Prostate gland (tissue), 2 donors: ENCODE results near the gene TCERG1L. TPM values are rescaled to one million over a fixed set of nuclear protein-coding genes. Genes with fewer than 3 reads are reported as not detected.

Source experiments
- DNase-seq: peaks from one replicate; pipeline ENCODE4 v3.0.0-alpha.2; 2019; ENCODE audit warnings: low spot score
- H3K27ac ChIP-seq, 2 donors: fragments of 200-600 bp; sonication (generic); 2 replicates each; pipeline ENCODE4 v1.5.1; 2017 to 2019
- H3K27me3 ChIP-seq: fragments of 200-600 bp; sonication (generic); replicated peaks from 2 replicates; pipeline ENCODE4 v1.5.1; 2019; ENCODE audit not compliant: insufficient read depth
- H3K36me3 ChIP-seq, 2 donors: fragments of 200-600 bp; sonication (generic); 1 replicate in 1 of 2; 2 replicates in 1 of 2; pipeline versions ENCODE4 v1.5.1 to v1.8.1; 2017 to 2019
- H3K4me1 ChIP-seq: fragments of 200-600 bp; sonication (generic); replicated peaks from 2 replicates; pipeline ENCODE4 v1.5.1; 2019
- H3K4me3 ChIP-seq, 2 donors: fragments of 200-600 bp; sonication (generic); 2 replicates each; pipeline ENCODE4 v1.5.1; 2017 to 2019
- H3K9me3 ChIP-seq: fragments of 200-600 bp; sonication (generic); 2 replicates; pipeline ENCODE4 v1.5.1; 2017
- CTCF ChIP-seq, 4 experiments: fragments of 200-600 bp in 2 of 4; fragments of 450-650 bp in 2 of 4; sonication (generic) in 2 of 4; IDR thresholded peaks; 1 replicate in 3 of 4; 2 replicates in 1 of 4; pipeline ENCODE4 v1.5.1; 2016 to 2019; ENCODE audit warnings: antibody characterized with exemption in 4 of 4, mild to moderate bottlenecking in 2 of 4, moderate library complexity in 2 of 4
- POLR2A ChIP-seq: fragments of 450-650 bp; IDR thresholded peaks from one replicate; pipeline ENCODE4 v1.6.1; 2016; ENCODE audit warnings: antibody characterized with exemption, mild to moderate bottlenecking
- POLR2AphosphoS5 ChIP-seq: sonication (generic); formaldehyde crosslinking; IDR thresholded peaks from one replicate; pipeline ENCODE4 v1.6.1; 2017; ENCODE audit warnings: antibody characterized with exemption
- WGBS: methylation state at CpG from one replicate; pipeline ENCODE4 v1.1.5; 2018; 5-methylcytosine and 5-hydroxymethylcytosine counted together
- intact Hi-C: fragments of 100-400 bp; cut with DNase I; formaldehyde crosslinking; loops from one replicate; pipeline ENCODE4 v1.14.2; 2022
- total RNA-seq, 2 donors: library from RNA; depleted of rRNA; stranded (reverse); fragments of >200 nt; gene quantifications; one replicate each; pipeline ENCODE4 v1.1.0, GENCODE V29; 2016

The TCERG1L gene
- total RNA-seq, 2 donors from 2014 or later, result 0.23 to 4.0 TPM

GRCh38 chr10:131274133-131274880 is 37.2 kb downstream of the TCERG1L start:
- Histone ChIP-seq H3K4me1 (no peaks in the 10 kb centered on the region), H3K27me3 (no peaks in the 10 kb centered on the region), H3K27ac (no peak overlapping the region), H3K4me3 (no peak overlapping the region), H3K36me3 (no peaks in the 10 kb centered on the region), H3K9me3 (no peaks in the 10 kb centered on the region)
- TF ChIP-seq CTCF (IDR thresholded peaks at IDR 0.05), result no peak
- TF ChIP-seq POLR2A, result no peak
- no peak for TF ChIP-seq POLR2AphosphoS5
- DNase-seq, result no peak
- intact Hi-C loops, result no loop called here
- WGBS, result 89% methylated on average over 19 of the region's 19 CpGs

GRCh38 chr10:131273476-131273875 is 38.0 kb downstream of the TCERG1L start:
- Histone ChIP-seq H3K27ac (no peak overlapping the region), H3K4me3 (no peak overlapping the region), H3K27me3 (no peaks in the 10 kb centered on the region), H3K9me3 (no peaks in the 10 kb centered on the region), H3K36me3 (no peaks in the 10 kb centered on the region), H3K4me1 (no peaks in the 10 kb centered on the region)
- TF ChIP-seq CTCF (IDR thresholded peaks at IDR 0.05) (no peak), POLR2AphosphoS5 (no peak)
- intact Hi-C loops, result no loop called here
- 85% methylated on average over 9 of the region's 10 CpGs for WGBS
- DNase-seq, result no peak

DNA sequence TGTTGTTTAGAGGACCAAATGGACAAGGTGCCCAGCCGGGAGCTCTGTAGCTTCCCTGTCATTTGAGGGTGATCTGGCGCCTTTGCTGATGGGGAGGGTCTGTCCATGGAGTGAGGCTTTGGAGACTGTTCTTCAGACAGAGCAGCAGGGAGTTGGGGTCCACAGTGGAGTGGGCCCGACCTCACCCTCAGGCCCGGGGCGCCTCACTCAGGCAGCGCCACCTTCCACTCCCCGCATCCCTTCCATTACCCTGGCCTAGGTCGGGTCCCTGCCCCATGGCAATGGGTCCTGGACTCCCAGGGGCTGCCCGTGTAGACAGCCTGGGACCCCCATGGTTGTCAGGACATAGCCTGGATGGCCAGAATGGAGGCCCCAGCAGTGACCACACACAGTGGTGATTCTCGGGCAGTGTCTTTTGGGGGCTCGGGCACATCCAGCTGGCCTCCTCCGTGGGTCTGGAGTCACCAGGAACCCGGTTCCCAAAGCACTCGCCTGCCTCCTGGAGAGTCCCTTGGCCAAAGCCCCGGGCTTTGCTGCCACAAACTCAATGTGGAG is 38.5 kb downstream of the TCERG1L start:
- Histone ChIP-seq H3K36me3 (no peaks in the 10 kb centered on the region), H3K4me1 (no peaks in the 10 kb centered on the region), H3K9me3 (no peaks in the 10 kb centered on the region), H3K4me3 (no peak overlapping the region), H3K27ac (no peak overlapping the region), H3K27me3 (no peaks in the 10 kb centered on the region)
- intact Hi-C loops, result no loop called here
- TF ChIP-seq CTCF (IDR thresholded peaks at IDR 0.05) (no peak), POLR2AphosphoS5 (no peak), POLR2A (no peak)
- no peak for DNase-seq
- WGBS, result 92% methylated on average over 11 of the region's 15 CpGs

DNA sequence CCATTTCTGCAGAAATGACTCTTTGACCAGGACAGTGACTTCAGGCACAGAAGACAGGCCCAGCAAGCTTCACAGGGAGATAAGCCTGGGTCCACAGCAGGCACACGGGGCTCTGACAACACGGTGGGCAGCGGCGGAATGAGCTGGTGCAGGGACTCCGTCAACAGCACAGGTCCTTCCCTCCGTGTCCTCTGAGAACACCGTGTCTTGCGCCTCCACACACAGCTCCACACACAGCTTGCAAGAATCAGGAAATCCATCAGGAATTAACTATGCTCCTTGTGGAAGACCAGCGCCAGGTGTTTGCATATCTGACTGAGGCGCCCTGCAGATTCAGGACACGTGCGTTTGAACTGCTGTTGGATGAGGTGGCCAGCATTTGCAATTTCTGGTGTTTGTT is 39.6 kb downstream of the TCERG1L start:
- TF ChIP-seq CTCF (IDR thresholded peaks at IDR 0.05), result no peak
- no peak for TF ChIP-seq POLR2A
- 88% methylated on average over 12 of the region's 12 CpGs for WGBS
- no peak overlapping the region for H3K27ac ChIP-seq
- no peaks in the 10 kb centered on the region for H3K27me3 ChIP-seq
- no peaks in the 10 kb centered on the region for H3K36me3 ChIP-seq
- no peaks in the 10 kb centered on the region for H3K9me3 ChIP-seq
- no peaks in the 10 kb centered on the region for H3K4me1 ChIP-seq
- intact Hi-C loops, result no loop called here
- DNase-seq, result no peak
- H3K4me3 ChIP-seq, result no peak overlapping the region
